ENCODE results near the gene MIEF1.

Gene MIEF1

GRCh38 chr22:39502109-39502788 is at the start of gene MIEF1:
TSS of gene MIEF1 (plus strand) at chr22:39502290. CDS start at chr22:39511295, 9,005 bp downstream.
- peak; percentile 97 for DNase-seq

DNA sequence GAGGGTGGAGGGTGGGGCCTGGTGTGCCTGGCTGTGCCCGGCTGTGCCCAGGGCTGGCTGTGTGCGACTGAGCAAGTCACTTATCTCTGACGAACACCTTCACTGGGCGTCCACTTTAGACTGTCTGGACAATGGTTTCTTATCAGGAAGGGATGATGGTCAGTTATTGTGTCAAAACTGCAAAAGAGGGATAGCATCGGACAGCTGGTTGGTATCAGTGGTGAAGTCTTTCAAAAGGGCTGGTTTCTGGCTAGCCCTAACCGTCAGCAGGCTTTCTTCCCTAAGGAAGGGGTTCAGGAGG is 49.4 kb upstream of the MIEF1 start:
- no peak for DNase-seq

DNA sequence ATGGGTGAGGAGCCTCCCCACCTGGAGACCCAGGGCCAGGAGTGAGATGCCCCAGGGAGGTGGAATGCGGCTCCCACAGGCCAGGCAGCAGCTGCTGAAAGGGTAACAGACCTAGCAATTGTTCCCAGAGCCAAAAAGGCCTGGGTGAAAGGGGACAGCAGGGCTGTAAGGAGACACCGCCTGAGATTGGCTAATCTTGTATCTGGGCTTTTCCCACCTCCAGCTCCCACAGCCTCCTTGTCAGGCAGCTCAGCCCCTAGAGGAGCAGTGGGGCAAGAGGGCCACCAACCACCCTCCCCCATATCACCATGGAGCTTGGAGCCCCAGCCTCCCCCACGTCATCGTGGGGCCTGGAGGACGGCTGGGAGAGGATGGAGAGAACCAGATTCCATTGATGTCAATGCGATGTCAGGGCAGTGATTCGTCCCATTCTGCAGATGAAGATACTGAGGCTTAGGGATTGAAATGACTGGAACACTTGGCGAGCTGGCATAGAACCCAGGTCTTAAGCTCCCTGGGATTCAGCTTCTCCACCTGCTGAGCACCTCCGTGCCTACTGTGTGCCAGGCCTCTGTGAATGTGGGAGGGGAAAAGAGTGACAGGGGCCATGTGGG is 48.2 kb upstream of the MIEF1 start:
- DNase-seq: no peak

GRCh38 chr22:39454385-39454871 is 47.7 kb upstream of the MIEF1 start:
- no peak for DNase-seq

DNA sequence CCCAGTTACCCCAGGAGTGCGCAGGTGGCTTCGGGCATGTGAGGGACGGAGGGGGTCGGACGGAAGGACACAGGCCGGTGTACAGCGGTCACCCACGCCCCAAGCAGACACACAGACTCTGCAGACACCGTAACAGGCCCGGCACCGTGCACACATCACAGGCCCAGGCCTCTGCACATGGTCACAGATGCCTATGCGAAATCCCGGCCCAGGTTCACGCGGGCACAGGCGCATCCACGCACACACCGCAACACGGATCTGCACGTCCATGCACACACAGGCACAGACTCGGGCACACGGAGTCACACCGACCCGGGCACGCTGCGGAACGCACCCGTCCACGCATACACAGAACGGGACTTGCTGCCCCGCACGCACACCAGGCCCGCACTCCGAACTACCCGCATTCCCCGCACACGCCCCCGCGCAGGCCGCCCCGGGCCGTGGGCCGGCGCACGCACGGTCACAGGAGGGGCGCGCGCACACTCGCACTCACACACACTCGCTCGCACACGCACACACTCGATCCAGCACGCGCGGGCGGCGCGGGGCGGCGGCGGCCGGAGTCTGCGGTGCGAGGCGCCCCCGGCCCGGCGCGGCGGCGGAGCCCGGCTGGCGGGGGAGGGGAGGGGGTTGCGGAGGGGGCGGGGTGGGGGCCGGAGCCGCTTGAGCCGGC is 45.4 kb upstream of the MIEF1 start, which contains the start of gene MGAT3:
MGAT3 (plus strand) TSS at position 491 of the 676 bp plus-strand sequence. CDS start 30,336 bp downstream, outside the sequence.
- DNase-seq: no peak

- DNase-seq: no peak
These were observed 44.9 kb upstream of the MIEF1 start for GRCh38 chr22:39457198-39457555.

GRCh38 chr22:39457556-39458443 is 44.3 kb upstream of the MIEF1 start:
- no peak for DNase-seq

DNA sequence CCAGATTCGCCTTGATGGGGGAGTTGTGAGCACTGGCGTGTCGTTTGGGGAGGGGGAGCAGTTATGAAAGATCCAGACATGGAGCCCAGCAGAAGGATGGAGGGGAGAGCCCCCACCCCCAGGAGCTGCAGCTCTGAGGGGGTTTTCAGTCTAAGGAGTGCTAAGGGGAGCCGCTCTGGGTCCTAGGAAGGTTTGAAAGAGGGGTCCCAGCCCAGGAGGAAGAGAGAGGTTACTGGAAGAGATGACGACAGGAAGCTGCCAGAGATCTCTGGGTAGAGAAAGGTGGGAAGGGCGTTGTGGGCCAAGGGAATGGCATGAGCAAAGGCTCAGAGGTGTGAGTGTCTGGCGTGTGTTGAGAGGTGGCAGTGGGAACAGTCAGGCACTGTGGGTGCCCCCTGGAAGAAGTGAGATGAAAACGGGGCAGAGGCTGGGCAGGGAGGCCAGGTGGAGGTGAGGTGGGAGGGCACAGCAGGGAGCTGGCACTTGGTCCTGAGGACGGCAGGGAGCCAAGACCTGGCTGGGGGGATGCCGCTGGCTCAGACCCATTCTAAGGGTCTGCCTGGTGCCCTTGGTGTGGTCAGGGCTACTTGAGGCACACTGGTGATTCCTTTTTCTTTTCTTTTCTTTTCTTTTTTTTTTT is 43.5 kb upstream of the MIEF1 start:
- no peak for DNase-seq

GRCh38 chr22:39459681-39460080 is 42.4 kb upstream of the MIEF1 start:
- DNase-seq: no peak

DNA sequence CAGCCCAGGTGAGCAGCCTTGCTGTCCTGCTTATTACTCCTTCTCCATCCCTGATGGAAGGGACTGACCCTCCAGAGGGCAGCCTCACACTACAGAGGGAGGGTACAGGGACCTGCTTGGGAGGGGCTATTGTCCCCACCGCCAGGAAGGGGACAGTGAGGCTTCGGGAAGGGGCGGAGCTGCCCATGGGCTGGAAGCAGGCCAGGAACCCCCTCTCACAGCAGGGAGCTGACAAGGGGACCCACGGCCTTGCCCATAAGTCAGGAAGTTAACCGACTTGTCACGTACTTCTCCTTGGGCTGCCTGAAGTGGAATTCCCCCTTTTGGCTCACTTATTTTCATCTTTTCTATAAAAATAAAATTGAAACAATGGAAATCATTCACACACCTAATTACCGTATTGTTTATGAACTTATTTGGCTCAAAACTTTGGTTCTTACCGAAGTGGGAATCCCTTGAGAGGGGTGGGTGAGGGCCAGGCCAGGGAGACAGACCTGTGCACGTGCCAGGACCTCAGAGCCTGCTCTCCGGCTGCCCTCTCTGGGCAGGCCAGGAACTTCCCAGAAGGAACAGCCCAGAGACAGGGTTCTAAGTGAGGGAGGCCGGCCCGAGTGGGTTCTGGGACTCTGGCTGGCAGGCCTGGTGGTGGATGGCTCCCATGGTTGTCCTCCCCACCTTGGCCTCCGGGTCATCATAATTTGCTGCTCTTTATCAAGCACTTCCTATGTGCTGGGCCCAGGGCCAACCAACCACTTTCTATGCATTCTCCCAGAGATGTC is 39.5 kb upstream of the MIEF1 start:
- no peak for DNase-seq

DNA sequence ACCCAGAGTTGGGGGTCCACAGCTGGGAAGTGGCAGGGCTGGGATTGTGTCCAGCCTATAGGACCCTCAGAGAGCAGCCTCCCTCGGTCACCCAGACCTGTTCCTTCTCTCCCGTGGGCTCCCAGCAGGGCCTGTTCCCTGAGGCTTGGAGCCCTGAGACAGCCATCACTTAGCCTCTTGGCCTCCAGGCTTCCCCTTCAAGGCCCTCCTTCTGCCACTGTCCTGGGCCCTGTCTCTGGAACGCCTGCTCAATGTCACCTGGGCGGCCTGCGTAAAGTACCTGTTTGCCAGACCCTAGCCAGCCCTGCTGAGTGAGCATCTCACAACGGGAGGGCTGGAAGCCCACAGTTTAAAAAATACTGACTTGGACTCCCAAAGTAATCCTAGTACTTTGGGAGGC is 38.8 kb upstream of the MIEF1 start:
- DNase-seq: no peak

DNA sequence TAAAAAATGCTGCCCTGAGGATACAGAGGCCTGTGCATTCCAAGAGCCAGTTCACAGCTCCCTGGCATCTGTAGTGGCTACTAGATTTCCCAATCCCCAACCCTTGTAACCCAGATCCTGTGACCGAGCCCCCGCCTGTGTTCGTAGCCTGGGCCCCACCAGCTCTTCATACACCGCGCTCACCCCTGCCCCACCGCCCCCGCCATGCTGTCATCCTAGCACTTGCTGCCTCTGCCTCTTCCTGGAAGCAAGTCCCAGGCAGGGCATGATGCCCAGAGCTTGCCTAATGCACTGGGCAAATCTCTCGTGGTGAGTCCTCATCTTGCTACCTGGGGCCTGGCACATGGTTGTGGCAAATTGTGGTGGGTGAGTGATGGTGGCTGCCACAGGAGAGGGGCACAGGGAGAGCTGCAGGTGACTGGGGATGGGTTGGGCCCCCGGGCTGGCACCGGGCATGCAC is 38.1 kb upstream of the MIEF1 start:
- peak; percentile 16 for DNase-seq

DNA sequence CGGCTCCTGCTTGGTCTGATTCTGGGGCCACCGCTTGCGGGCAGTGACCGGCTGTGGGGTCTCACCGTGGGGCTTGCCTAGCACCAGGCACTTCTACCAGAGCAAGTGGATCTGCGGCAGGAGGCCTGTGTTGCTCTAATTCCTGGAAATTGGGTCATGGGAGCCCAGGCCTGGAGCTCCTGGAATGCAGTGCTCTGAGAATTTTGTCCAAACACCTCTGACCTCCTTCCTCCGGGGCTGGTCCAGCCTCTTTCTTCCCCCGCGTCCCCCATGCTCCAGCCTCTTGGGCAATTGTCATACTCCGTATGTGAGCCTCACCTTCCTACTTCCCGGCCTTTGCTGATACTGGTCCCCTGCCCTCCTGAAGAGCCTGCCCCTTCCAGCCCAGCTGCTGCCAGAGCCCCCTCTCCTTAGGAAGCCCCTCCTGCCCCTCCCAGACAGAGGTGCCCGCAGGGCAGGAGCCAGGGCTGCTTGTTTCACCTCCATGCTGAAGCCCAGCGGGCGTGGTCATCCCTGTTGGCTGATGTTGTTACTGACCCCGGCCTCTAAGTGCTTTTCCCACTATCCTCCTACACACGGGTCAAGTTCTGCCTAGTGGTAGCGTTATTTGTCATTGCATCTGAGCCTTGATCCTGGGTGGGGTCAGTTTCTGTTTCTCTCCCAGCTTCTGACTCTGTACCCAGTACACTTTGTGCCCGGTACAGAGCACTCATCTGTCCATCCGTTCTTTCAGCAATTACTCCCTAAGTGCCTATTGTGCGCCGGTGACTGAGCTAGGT is 35.7 kb upstream of the MIEF1 start:
- DNase-seq: no peak

- no peak for DNase-seq
These were observed 34.6 kb upstream of the MIEF1 start for GRCh38 chr22:39467390-39467895.

DNA sequence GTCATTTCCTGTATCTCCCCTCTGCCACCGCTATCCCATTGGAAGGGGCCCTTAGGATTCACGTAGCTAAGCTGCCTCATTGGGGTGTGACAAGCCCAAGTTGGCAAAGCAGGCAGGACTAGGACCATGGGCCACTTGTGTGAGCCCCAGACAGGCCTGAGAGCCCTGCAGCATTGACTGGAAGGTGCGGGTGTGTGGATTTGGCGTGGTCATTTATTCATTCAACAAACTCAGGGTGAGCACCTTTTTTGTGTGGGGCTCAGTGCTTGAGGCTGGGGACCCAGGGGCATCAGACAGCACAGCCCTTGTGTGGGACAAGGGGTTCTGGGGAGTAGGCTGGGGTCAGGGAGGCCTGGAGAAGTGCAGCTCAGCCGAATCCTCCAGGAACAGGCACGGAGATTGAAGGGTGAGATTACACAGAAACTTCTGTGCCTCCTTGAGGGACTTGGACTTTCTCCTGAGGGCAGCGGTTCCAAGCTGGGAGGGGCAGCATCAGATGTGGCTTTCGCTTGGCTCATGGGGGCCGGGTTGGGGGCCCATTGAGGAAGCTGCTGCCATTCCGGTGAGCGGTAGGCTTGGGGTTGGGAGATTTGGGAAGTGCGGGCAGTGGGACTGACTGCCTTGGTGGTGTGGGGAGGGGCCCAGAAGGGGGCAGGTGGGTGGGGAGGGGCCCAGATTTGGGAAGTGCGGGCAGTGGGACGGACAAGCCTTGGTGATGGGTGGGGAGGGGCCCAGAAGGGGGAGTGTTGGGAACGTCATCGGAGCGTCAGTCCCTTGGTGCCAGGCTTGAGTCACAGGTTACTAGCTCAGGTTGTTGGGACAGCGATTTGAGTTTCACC is 33.4 kb upstream of the MIEF1 start:
- no peak for DNase-seq

- no peak for DNase-seq
These were observed 32.8 kb upstream of the MIEF1 start for GRCh38 chr22:39469326-39469680.

DNA sequence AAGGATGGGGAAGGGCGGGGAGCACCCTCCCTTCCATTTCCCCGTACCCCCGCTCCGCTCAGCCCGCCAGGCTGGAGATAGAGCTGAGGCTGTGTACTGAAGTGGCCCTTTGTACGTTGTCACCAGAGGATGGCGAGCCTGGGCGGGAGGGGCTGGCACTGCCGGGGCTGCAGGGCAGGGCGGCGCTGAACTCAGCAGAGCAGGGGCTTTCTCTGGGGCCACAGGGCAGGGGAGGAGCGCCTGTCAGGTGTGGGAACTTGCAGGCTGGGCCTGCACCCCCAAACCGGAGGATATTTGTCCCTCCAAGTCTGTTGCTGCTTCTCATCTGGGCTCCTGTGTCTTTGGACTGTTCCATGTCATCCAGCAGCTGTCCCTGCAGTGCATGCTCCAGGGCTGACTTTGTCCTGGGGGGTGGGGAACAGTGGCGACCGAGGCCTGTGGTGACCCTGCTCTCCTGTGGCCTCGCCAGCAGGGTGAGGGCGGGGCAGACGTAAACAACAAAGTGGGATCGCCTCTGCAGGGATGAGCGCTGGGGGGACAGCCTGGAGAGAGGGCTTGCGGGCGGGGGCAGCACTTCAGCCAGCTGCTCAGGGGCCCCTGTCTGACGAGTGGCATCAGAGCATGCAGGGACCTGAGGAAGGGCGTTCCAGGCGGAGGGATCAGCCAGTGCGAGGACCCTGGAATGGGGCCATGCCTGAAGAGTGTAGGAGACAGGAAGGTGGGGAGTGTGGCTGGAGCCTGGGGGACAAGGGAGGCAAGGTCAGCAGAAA is 32.2 kb upstream of the MIEF1 start:
- DNase-seq: no peak

GRCh38 chr22:39470451-39471291 is 31.4 kb upstream of the MIEF1 start:
- no peak for DNase-seq
